Astrocyte (in vitro differentiated cells and primary cell): Measurements from ENCODE around the gene MSMB. TPM values are rescaled to one million over a fixed set of nuclear protein-coding genes. Genes with fewer than 3 reads are reported as not detected.

Experiments
- DNase-seq: peaks from one replicate; pipeline ENCODE4 v3.0.0-alpha.2; 2010; ENCODE audit warnings: low read depth
- FAIRE-seq: peaks from 2 replicates; lab custom pipeline; 2011; peaks lifted over from hg19 to GRCh38; lab: Jason Lieb, UNC
- H2AFZ ChIP-seq: 2 replicates; pipeline ENCODE4 v1.6.0; 2012; ENCODE audit warnings: low read depth, low read length, inconsistent platforms
- H3K27ac ChIP-seq: 2 replicates; pipeline ENCODE4 v1.5.1; 2011; ENCODE audit warnings: low read depth, low read length, inconsistent platforms
- H3K27me3 ChIP-seq: 2 replicates; pipeline ENCODE4 v1.6.0; 2011; ENCODE audit warnings: low read length, inconsistent platforms; ENCODE audit not compliant: insufficient read depth
- H3K36me3 ChIP-seq: 2 replicates; pipeline ENCODE4 v1.5.1; 2011; ENCODE audit warnings: low read length, inconsistent platforms; ENCODE audit not compliant: insufficient read depth
- H3K4me1 ChIP-seq: 2 replicates; pipeline ENCODE4 v1.5.1; 2011; ENCODE audit warnings: low read length, inconsistent platforms; ENCODE audit not compliant: insufficient read depth
- H3K4me2 ChIP-seq: 2 replicates; pipeline ENCODE4 v1.6.0; 2012; ENCODE audit warnings: low read length, inconsistent platforms
- H3K4me3 ChIP-seq: 2 replicates; pipeline ENCODE4 v1.5.1; 2011; ENCODE audit warnings: low read depth, mild to moderate bottlenecking, low read length, inconsistent platforms; ENCODE audit not compliant: insufficient read depth
- H3K79me2 ChIP-seq: 2 replicates; pipeline ENCODE4 v1.6.0; 2012; ENCODE audit warnings: mild to moderate bottlenecking, low read length, inconsistent platforms; ENCODE audit not compliant: insufficient read depth
- H3K9ac ChIP-seq: 2 replicates; pipeline ENCODE4 v1.6.0; 2012; ENCODE audit warnings: mild to moderate bottlenecking, low read length, inconsistent platforms
- H3K9me3 ChIP-seq: 2 replicates; pipeline ENCODE4 v1.5.1; 2012; ENCODE audit warnings: low read depth, mild to moderate bottlenecking, low read length, inconsistent platforms; ENCODE audit not compliant: insufficient read depth
- H4K20me1 ChIP-seq: 2 replicates; pipeline ENCODE4 v1.6.0; 2012; ENCODE audit warnings: low read length, inconsistent platforms; ENCODE audit not compliant: insufficient read depth
- H3K27ac Mint-ChIP-seq: one replicate; pipeline ENCODE4 v1.8.0; 2021; ENCODE audit warnings: mild to moderate bottlenecking, mixed read lengths; ENCODE audit not compliant: unreplicated experiment
- H3K27me3 Mint-ChIP-seq: one replicate; pipeline ENCODE4 v1.8.0; 2021; ENCODE audit warnings: low read depth, mixed read lengths; ENCODE audit not compliant: unreplicated experiment
- H3K36me3 Mint-ChIP-seq: one replicate; pipeline ENCODE4 v1.8.0; 2021; ENCODE audit warnings: low read depth, mixed read lengths; ENCODE audit not compliant: unreplicated experiment
- H3K4me1 Mint-ChIP-seq: one replicate; pipeline ENCODE4 v1.8.0; 2021; ENCODE audit warnings: low read depth, mixed read lengths; ENCODE audit not compliant: unreplicated experiment
- H3K4me3 Mint-ChIP-seq: one replicate; pipeline ENCODE4 v1.8.0; 2021; ENCODE audit warnings: mild to moderate bottlenecking, moderate library complexity, mixed read lengths; ENCODE audit not compliant: unreplicated experiment
- H3K9me3 Mint-ChIP-seq: one replicate; pipeline ENCODE4 v1.8.0; 2021; ENCODE audit warnings: mild to moderate bottlenecking, mixed read lengths; ENCODE audit not compliant: unreplicated experiment
- EZH2 ChIP-seq: IDR thresholded peaks from 2 replicates; pipeline ENCODE4 v1.6.1; 2012; ENCODE audit warnings: mild to moderate bottlenecking, low read length, inconsistent platforms; ENCODE audit not compliant: insufficient read depth
- total RNA-seq: library from RNA; stranded (reverse); gene quantifications from 2 replicates; pipeline ENCODE4 v1.2.1, GENCODE V29; 2021
- TF ChIP-seq, protein P1 (sequence below): IDR thresholded peaks from 2 replicates; pipeline ENCODE4 v1.5.1; 2011; ENCODE audit warnings: low read depth, mild to moderate bottlenecking, inconsistent platforms, low read length, moderate library complexity; ENCODE audit not compliant: insufficient read depth

Gene MSMB
- total RNA-seq, 1 donor from 2014 or later = not detected

DNA sequence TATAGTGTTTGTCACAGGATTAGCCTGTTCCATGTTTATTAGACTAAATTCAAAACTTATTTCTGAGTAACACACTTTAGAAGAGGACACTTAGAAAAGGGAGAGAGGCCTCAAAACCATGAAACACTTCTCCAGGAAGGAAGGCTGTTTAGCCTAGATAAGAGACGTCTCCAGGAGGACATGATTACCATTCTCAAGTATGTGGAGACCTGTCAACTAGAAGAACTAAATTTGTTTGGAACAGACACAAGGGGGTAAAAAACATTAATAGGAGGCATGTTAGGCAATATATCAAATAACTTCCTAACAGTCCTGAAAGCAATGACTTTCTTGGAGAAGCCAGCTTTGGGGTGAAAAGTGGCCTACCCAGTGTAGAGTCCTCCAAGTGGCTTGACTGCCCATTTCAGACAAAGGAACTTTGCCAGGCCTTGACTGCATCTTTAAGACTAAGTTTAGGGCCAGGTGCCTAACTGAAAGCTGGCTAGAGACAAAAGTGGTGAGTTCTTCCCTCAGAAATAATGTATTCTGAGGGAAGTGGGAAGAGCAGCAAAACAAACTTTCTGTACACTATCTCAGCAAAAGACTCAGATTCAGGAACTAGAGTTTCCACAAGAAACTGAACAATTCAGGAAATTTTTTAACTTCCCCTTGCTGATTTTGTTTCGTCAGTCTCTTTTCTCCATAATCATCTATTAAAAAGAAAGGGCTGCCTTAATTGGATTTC lies 27.5 kb downstream of the MSMB start:
- Histone ChIP-seq H3K9ac (peak overlapping the region; percentile 20), H4K20me1 (peaks cover 80% of the 10 kb centered on the region), H3K79me2 (peaks cover 90% of the 10 kb centered on the region), H3K36me3 (peaks cover 4% of the 10 kb centered on the region), H3K4me1 (peaks cover 46% of the 10 kb centered on the region), H3K27ac (peak overlapping the region; percentile 19), H2AFZ (no peak overlapping the region), H3K4me3 (no peak overlapping the region), H3K27me3 (no peaks in the 10 kb centered on the region), H3K9me3 (no peaks in the 10 kb centered on the region), H3K4me2 (peak overlapping the region; percentile 45)
- peak overlapping the region; percentile 17 for H3K4me3 Mint-ChIP-seq
- H3K36me3 Mint-ChIP-seq = peaks cover 13% of the 10 kb centered on the region
- H3K27ac Mint-ChIP-seq = peak overlapping the region; percentile 43
- H3K4me1 Mint-ChIP-seq = peaks cover 41% of the 10 kb centered on the region
- FAIRE-seq = no peak
- no peaks in the 10 kb centered on the region for H3K27me3 Mint-ChIP-seq
- TF ChIP-seq, protein P1, sequence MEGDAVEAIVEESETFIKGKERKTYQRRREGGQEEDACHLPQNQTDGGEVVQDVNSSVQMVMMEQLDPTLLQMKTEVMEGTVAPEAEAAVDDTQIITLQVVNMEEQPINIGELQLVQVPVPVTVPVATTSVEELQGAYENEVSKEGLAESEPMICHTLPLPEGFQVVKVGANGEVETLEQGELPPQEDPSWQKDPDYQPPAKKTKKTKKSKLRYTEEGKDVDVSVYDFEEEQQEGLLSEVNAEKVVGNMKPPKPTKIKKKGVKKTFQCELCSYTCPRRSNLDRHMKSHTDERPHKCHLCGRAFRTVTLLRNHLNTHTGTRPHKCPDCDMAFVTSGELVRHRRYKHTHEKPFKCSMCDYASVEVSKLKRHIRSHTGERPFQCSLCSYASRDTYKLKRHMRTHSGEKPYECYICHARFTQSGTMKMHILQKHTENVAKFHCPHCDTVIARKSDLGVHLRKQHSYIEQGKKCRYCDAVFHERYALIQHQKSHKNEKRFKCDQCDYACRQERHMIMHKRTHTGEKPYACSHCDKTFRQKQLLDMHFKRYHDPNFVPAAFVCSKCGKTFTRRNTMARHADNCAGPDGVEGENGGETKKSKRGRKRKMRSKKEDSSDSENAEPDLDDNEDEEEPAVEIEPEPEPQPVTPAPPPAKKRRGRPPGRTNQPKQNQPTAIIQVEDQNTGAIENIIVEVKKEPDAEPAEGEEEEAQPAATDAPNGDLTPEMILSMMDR = no peak
- no peak for TF ChIP-seq EZH2
- DNase-seq = peak; percentile 61
- H3K9me3 Mint-ChIP-seq = no peaks in the 10 kb centered on the region

DNA sequence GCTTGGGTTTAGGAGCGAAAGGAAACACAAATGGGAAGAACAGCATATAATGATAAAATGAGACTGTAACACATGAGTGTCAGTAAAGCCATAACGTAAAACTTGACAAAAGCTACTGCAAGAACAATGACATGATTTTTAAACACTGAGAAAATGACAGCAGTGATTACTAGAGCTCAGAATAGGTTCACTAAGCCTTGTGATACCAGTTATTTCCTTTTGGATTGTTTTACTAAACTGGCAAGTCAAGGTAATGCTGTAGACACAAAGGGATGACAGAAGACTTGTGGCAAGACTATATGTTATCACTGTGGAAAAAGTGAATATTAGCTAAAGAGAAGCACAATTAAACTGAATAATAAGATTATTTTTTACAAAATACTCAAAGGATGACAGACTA lies 28.3 kb downstream of the MSMB start:
- Histone ChIP-seq H3K4me3 (no peak overlapping the region), H2AFZ (no peak overlapping the region), H3K79me2 (peaks cover 83% of the 10 kb centered on the region), H3K4me1 (peaks cover 42% of the 10 kb centered on the region), H3K36me3 (peaks cover 13% of the 10 kb centered on the region), H4K20me1 (peaks cover 73% of the 10 kb centered on the region), H3K27me3 (no peaks in the 10 kb centered on the region), H3K27ac (peak overlapping the region; percentile 19), H3K9me3 (no peaks in the 10 kb centered on the region), H3K9ac (peak overlapping the region; percentile 20), H3K4me2 (no peak overlapping the region)
- Mint-ChIP-seq H3K27ac (no peak overlapping the region), H3K4me3 (no peak overlapping the region), H3K27me3 (no peaks in the 10 kb centered on the region), H3K4me1 (peaks cover 39% of the 10 kb centered on the region), H3K9me3 (no peaks in the 10 kb centered on the region), H3K36me3 (peaks cover 13% of the 10 kb centered on the region)
- no peak for FAIRE-seq
- no peak for DNase-seq
- TF ChIP-seq, protein P1 = no peak
- TF ChIP-seq EZH2 = no peak

DNA sequence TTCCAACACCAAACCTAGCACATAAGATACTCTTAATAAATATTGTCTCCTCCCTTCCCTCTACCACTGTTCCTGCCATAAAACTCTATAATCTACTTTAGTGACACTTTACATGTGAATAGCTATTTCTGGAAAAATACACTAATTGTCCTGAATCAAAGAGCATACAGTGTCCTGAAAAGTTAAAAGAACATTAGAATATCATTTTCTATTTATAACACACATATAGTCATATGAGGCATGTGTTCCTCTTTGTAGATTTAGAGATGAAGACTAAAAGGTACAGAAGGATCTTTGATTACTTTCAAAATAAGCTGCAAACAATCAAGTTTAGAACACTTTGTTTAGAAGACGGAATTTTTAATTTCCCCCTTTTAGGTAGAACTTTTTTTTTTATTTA lies 29.3 kb downstream of the MSMB start:
- no peak overlapping the region for H3K27ac Mint-ChIP-seq
- H3K4me1 Mint-ChIP-seq = peaks cover 36% of the 10 kb centered on the region
- Histone ChIP-seq H2AFZ (no peak overlapping the region), H3K79me2 (peaks cover 74% of the 10 kb centered on the region), H4K20me1 (peaks cover 68% of the 10 kb centered on the region), H3K4me2 (no peak overlapping the region), H3K27ac (no peak overlapping the region), H3K9ac (no peak overlapping the region), H3K36me3 (peaks cover 14% of the 10 kb centered on the region), H3K9me3 (no peaks in the 10 kb centered on the region), H3K4me1 (peaks cover 33% of the 10 kb centered on the region), H3K4me3 (no peak overlapping the region), H3K27me3 (no peaks in the 10 kb centered on the region)
- TF ChIP-seq EZH2 = no peak
- TF ChIP-seq, protein P1 = no peak
- H3K4me3 Mint-ChIP-seq = no peak overlapping the region
- no peaks in the 10 kb centered on the region for H3K27me3 Mint-ChIP-seq
- H3K9me3 Mint-ChIP-seq = no peaks in the 10 kb centered on the region
- peaks cover 13% of the 10 kb centered on the region for H3K36me3 Mint-ChIP-seq
- FAIRE-seq = no peak
- no peak for DNase-seq
